Nephron progenitor cell (in vitro differentiated cells): ENCODE data around the gene WASF3.

Experiments
- DNase-seq: peaks from one replicate; pipeline ENCODE4 v3.0.0; 2021
- H3K27ac Mint-ChIP-seq: 2 replicates; pipeline ENCODE4 v1.8.0; 2021; ENCODE audit warnings: mild to moderate bottlenecking, moderate library complexity, mixed read lengths
- H3K27me3 Mint-ChIP-seq: 2 replicates; pipeline ENCODE4 v1.8.0; 2021; ENCODE audit warnings: mild to moderate bottlenecking, low read depth, mixed read lengths; ENCODE audit not compliant: poor library complexity
- H3K36me3 Mint-ChIP-seq: 2 replicates; pipeline ENCODE4 v1.8.0; 2021; ENCODE audit warnings: low read depth, mixed read lengths
- H3K4me1 Mint-ChIP-seq: 2 replicates; pipeline ENCODE4 v1.8.0; 2021; ENCODE audit warnings: mixed read lengths
- H3K4me3 Mint-ChIP-seq: 2 replicates; pipeline ENCODE4 v1.8.0; 2021; ENCODE audit warnings: mild to moderate bottlenecking, moderate library complexity, mixed read lengths
- H3K9me3 Mint-ChIP-seq: 2 replicates; pipeline ENCODE4 v1.8.0; 2021; ENCODE audit warnings: mild to moderate bottlenecking, moderate library complexity, mixed read lengths
- CTCF ChIP-seq: fragments of 200-600 bp; sonication (generic); IDR thresholded peaks from 2 replicates; pipeline ENCODE4 v1.5.0; 2021; ENCODE audit warnings: antibody characterized with exemption

The WASF3 gene

GRCh38 chr13:26673890-26674289 is 116.4 kb downstream of the WASF3 start:
- DNase-seq, result no peak
- H3K4me1 Mint-ChIP-seq, result peaks cover 5% of the 10 kb centered on the region
- H3K27me3 Mint-ChIP-seq, result peaks cover 5% of the 10 kb centered on the region
- peak overlapping the region; percentile 12 for H3K27ac Mint-ChIP-seq
- H3K9me3 Mint-ChIP-seq, result no peaks in the 10 kb centered on the region
- TF ChIP-seq CTCF, result no peak
- H3K4me3 Mint-ChIP-seq, result no peak overlapping the region
- peaks cover 51% of the 10 kb centered on the region for H3K36me3 Mint-ChIP-seq

- peaks cover 45% of the 10 kb centered on the region for H3K36me3 Mint-ChIP-seq
- H3K27me3 Mint-ChIP-seq, result peaks cover 5% of the 10 kb centered on the region
- H3K4me3 Mint-ChIP-seq, result no peak overlapping the region
- H3K27ac Mint-ChIP-seq, result no peak overlapping the region
- no peak for TF ChIP-seq CTCF
- DNase-seq, result no peak
- H3K4me1 Mint-ChIP-seq, result peaks cover 38% of the 10 kb centered on the region
- H3K9me3 Mint-ChIP-seq, result no peaks in the 10 kb centered on the region
Measured at GRCh38 chr13:26677156-26677555, 119.7 kb downstream of the WASF3 start.

- Mint-ChIP-seq H3K36me3 (peaks cover 48% of the 10 kb centered on the region), H3K4me1 (peaks cover 46% of the 10 kb centered on the region), H3K9me3 (no peaks in the 10 kb centered on the region), H3K4me3 (no peak overlapping the region), H3K27ac (peak overlapping the region; percentile 93), H3K27me3 (peaks cover 5% of the 10 kb centered on the region)
- DNase-seq, result no peak
- TF ChIP-seq CTCF, result no peak
Measured at GRCh38 chr13:26678330-26678729, 120.8 kb downstream of the WASF3 start.

- no peak overlapping the region for H3K4me3 Mint-ChIP-seq
Measured at GRCh38 chr13:26678796-26679195, 121.3 kb downstream of the WASF3 start.

GRCh38 chr13:26679411-26680122 is 122.1 kb downstream of the WASF3 start:
- H3K4me3 Mint-ChIP-seq, result peak overlapping the region; percentile 9
- no peak for DNase-seq
- H3K36me3 Mint-ChIP-seq, result peaks cover 49% of the 10 kb centered on the region
- H3K9me3 Mint-ChIP-seq, result no peaks in the 10 kb centered on the region
- H3K4me1 Mint-ChIP-seq, result peaks cover 46% of the 10 kb centered on the region
- peaks cover 5% of the 10 kb centered on the region for H3K27me3 Mint-ChIP-seq
- peak overlapping the region; percentile 98 for H3K27ac Mint-ChIP-seq
- TF ChIP-seq CTCF, result no peak

More at GRCh38 chr13:26678796-26679195, 121.3 kb downstream of the WASF3 start:
- DNase-seq, result no peak
- Mint-ChIP-seq H3K36me3 (peaks cover 47% of the 10 kb centered on the region), H3K27ac (peak overlapping the region; percentile 98), H3K27me3 (peaks cover 5% of the 10 kb centered on the region), H3K4me1 (peaks cover 46% of the 10 kb centered on the region), H3K9me3 (no peaks in the 10 kb centered on the region)
- no peak for TF ChIP-seq CTCF

GRCh38 chr13:26680123-26680450 is 122.6 kb downstream of the WASF3 start:
- H3K27me3 Mint-ChIP-seq, result peaks cover 1% of the 10 kb centered on the region
- DNase-seq, result peak; percentile 64

More at GRCh38 chr13:26680123-26680450, 122.6 kb downstream of the WASF3 start:
- peak overlapping the region; percentile 33 for H3K4me3 Mint-ChIP-seq
- TF ChIP-seq CTCF, result no peak
- peaks cover 46% of the 10 kb centered on the region for H3K4me1 Mint-ChIP-seq
- H3K36me3 Mint-ChIP-seq, result peaks cover 47% of the 10 kb centered on the region
- H3K9me3 Mint-ChIP-seq, result no peaks in the 10 kb centered on the region
- peak overlapping the region; percentile 41 for H3K27ac Mint-ChIP-seq
